ENCODE data around the gene ANGPTL1. TPM values are rescaled to one million over a fixed set of nuclear protein-coding genes. Genes with fewer than 3 reads are reported as not detected.

ANGPTL1 gene
- total and polyA plus RNA-seq, 2 of the 13 experiments (the other 11 are each of a cell fraction or from before 2014, with no cell fraction given): 2.9 to 9.3 TPM

DNA sequence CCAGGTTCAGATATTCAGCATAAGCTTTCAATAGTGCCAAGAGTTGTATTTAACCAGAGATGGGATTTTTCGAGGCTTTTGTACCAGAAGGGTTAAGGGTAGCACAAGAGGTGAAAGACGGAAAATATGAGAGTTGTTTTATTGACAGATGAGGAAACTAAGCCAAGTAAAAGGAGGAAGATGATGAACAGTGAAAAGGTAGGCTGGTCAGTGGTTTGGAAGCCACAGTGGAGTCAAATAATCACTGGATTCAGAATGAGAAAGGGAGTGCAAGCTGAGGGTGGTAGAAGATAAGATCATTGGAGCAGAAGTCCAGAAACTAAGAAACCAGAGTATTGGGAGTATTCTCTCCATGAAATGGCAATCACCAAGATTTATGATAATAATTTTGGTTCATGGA is 45.7 kb downstream of the ANGPTL1 start (continued):
- TF ChIP-seq IRX3 (CRISPR knock-in tag; IDR thresholded peaks at IDR 0.05; ENCODE audit: borderline replicate concordance, low read depth) (no peak), ZC3H13 (CRISPR knock-in tag; IDR thresholded peaks at IDR 0.05) (no peak), ZNF143 (CRISPR knock-in tag; IDR thresholded peaks at IDR 0.05) (no peak), POLR2AphosphoS5 (IDR thresholded peaks at IDR 0.05; ENCODE audit: low read depth, low read length) (no peak), NFKBIZ (CRISPR knock-in tag; IDR thresholded peaks at IDR 0.05) (no peak), MAFG (CRISPR knock-in tag; IDR thresholded peaks at IDR 0.05) (no peak), GPN1 (CRISPR knock-in tag; IDR thresholded peaks at IDR 0.05; ENCODE audit: borderline replicate concordance) (no peak), SRY (CRISPR knock-in tag; IDR thresholded peaks at IDR 0.05) (no peak), MXI1 (IDR thresholded peaks at IDR 0.05; ENCODE audit: borderline replicate concordance, low read depth, low read length) (no peak), ZFP36L1 (CRISPR knock-in tag; IDR thresholded peaks at IDR 0.05) (no peak), CHCHD3 (CRISPR knock-in tag; IDR thresholded peaks at IDR 0.05) (no peak), ZNF615 (CRISPR knock-in tag; IDR thresholded peaks at IDR 0.05; ENCODE audit: borderline replicate concordance) (no peak)
- TF ChIP-seq, protein P1, sequence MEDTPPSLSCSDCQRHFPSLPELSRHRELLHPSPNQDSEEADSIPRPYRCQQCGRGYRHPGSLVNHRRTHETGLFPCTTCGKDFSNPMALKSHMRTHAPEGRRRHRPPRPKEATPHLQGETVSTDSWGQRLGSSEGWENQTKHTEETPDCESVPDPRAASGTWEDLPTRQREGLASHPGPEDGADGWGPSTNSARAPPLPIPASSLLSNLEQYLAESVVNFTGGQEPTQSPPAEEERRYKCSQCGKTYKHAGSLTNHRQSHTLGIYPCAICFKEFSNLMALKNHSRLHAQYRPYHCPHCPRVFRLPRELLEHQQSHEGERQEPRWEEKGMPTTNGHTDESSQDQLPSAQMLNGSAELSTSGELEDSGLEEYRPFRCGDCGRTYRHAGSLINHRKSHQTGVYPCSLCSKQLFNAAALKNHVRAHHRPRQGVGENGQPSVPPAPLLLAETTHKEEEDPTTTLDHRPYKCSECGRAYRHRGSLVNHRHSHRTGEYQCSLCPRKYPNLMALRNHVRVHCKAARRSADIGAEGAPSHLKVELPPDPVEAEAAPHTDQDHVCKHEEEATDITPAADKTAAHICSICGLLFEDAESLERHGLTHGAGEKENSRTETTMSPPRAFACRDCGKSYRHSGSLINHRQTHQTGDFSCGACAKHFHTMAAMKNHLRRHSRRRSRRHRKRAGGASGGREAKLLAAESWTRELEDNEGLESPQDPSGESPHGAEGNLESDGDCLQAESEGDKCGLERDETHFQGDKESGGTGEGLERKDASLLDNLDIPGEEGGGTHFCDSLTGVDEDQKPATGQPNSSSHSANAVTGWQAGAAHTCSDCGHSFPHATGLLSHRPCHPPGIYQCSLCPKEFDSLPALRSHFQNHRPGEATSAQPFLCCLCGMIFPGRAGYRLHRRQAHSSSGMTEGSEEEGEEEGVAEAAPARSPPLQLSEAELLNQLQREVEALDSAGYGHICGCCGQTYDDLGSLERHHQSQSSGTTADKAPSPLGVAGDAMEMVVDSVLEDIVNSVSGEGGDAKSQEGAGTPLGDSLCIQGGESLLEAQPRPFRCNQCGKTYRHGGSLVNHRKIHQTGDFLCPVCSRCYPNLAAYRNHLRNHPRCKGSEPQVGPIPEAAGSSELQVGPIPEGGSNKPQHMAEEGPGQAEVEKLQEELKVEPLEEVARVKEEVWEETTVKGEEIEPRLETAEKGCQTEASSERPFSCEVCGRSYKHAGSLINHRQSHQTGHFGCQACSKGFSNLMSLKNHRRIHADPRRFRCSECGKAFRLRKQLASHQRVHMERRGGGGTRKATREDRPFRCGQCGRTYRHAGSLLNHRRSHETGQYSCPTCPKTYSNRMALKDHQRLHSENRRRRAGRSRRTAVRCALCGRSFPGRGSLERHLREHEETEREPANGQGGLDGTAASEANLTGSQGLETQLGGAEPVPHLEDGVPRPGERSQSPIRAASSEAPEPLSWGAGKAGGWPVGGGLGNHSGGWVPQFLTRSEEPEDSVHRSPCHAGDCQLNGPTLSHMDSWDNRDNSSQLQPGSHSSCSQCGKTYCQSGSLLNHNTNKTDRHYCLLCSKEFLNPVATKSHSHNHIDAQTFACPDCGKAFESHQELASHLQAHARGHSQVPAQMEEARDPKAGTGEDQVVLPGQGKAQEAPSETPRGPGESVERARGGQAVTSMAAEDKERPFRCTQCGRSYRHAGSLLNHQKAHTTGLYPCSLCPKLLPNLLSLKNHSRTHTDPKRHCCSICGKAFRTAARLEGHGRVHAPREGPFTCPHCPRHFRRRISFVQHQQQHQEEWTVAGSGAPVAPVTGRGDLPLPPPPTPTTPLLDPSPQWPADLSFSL (CRISPR knock-in tag; IDR thresholded peaks at IDR 0.05): no peak
